ENCODE data around the gene NT5DC3. TPM values are rescaled to one million over a fixed set of nuclear protein-coding genes. Genes with fewer than 3 reads are reported as not detected.

NT5DC3 gene
- total and polyA plus RNA-seq, 2 of the 13 experiments (the other 11 are each of a cell fraction or from before 2014, with no cell fraction given): 3.2 to 6.6 TPM

GRCh38 chr12:103838254-103838914 lies 2.6 kb downstream of the NT5DC3 start (continued):
- TF ChIP-seq THAP7 (CRISPR knock-in tag; IDR thresholded peaks at IDR 0.05) (no peak), KMT2B (CRISPR knock-in tag; IDR thresholded peaks at IDR 0.05) (0 out of 2 replicates have a peak, but pooled peaks have one; percentile 11), YEATS2 (CRISPR knock-in tag; IDR thresholded peaks at IDR 0.05; ENCODE audit: borderline replicate concordance) (no peak), ZBTB4 (CRISPR knock-in tag; IDR thresholded peaks at IDR 0.05; ENCODE audit: borderline replicate concordance) (no peak), ZNF891 (CRISPR knock-in tag; IDR thresholded peaks at IDR 0.05) (no peak), TCF12 (IDR thresholded peaks at IDR 0.05) (no peak), TCF12 (CRISPR knock-in tag; IDR thresholded peaks at IDR 0.05) (no peak), ZSCAN20 (CRISPR knock-in tag; IDR thresholded peaks at IDR 0.05; ENCODE audit: borderline replicate concordance) (no peak), EED (CRISPR knock-in tag; IDR thresholded peaks at IDR 0.05) (no peak), SALL1 (CRISPR knock-in tag; IDR thresholded peaks at IDR 0.05) (no peak), FUBP1 (CRISPR knock-in tag; IDR thresholded peaks at IDR 0.05; ENCODE audit: borderline replicate concordance) (no peak), BHLHE40 (IDR thresholded peaks at IDR 0.05; ENCODE audit: low read length) (no peak), ZNF619 (CRISPR knock-in tag; IDR thresholded peaks at IDR 0.05) (no peak), ZHX2 (IDR thresholded peaks at IDR 0.05; ENCODE audit: low read depth) (no peak), ZHX2 (CRISPR knock-in tag; IDR thresholded peaks at IDR 0.05; ENCODE audit: borderline replicate concordance) (no peak)
- TF ChIP-seq, protein P1, sequence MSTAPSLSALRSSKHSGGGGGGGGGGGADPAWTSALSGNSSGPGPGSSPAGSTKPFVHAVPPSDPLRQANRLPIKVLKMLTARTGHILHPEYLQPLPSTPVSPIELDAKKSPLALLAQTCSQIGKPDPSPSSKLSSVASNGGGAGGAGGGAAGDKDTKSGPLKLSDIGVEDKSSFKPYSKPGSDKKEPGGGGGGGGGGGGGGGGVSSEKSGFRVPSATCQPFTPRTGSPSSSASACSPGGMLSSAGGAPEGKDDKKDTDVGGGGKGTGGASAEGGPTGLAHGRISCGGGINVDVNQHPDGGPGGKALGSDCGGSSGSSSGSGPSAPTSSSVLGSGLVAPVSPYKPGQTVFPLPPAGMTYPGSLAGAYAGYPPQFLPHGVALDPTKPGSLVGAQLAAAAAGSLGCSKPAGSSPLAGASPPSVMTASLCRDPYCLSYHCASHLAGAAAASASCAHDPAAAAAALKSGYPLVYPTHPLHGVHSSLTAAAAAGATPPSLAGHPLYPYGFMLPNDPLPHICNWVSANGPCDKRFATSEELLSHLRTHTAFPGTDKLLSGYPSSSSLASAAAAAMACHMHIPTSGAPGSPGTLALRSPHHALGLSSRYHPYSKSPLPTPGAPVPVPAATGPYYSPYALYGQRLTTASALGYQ (CRISPR knock-in tag; IDR thresholded peaks at IDR 0.05): peak; percentile 93

Data from HepG2 (cell line).